ENCODE measurements around the gene MYO7A.

DNA sequence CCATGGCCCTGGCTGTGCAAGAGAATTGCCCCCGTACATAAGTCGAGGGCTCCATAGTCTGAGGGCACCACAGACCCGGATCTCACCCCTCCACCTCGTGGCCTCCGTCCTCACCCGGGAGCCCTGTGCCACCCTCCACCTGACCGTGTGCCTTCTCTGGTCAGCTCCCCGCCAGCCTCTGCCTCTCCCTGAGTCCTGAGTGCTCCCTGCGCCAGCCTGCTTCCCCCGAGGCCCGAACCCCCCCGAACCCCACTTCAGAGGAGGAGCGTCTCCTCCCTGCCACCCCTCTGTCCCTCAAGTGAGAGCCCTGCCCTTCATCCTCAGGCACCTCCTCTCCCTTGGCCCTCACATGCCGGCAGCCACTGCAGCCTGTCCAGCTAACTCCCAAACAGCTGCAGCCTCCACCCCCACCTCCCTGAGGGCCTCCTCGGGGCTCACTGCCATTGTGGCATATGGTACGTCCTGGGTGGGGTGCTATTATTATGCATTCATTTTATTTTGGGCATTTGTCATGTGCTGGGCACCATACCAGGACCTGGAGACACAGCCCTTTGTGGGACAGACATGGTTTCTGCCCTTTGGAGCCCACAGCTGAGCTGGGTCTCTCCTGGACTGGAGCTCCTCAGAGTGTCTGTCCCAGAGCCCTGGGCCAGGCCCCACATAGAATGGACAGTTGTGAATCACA, 67.2 kb downstream of the MYO7A start:
- TF ChIP-seq EZH2 (IDR thresholded peaks at IDR 0.05; ENCODE audit: low read depth, low read length, severe bottlenecking) (no peak), CBX8 (IDR thresholded peaks at IDR 0.05; ENCODE audit: borderline replicate concordance, low read depth, low read length) (no peak)
- TF ChIP-seq, protein P1, sequence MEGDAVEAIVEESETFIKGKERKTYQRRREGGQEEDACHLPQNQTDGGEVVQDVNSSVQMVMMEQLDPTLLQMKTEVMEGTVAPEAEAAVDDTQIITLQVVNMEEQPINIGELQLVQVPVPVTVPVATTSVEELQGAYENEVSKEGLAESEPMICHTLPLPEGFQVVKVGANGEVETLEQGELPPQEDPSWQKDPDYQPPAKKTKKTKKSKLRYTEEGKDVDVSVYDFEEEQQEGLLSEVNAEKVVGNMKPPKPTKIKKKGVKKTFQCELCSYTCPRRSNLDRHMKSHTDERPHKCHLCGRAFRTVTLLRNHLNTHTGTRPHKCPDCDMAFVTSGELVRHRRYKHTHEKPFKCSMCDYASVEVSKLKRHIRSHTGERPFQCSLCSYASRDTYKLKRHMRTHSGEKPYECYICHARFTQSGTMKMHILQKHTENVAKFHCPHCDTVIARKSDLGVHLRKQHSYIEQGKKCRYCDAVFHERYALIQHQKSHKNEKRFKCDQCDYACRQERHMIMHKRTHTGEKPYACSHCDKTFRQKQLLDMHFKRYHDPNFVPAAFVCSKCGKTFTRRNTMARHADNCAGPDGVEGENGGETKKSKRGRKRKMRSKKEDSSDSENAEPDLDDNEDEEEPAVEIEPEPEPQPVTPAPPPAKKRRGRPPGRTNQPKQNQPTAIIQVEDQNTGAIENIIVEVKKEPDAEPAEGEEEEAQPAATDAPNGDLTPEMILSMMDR (IDR thresholded peaks at IDR 0.05; ENCODE audit: control extremely low read depth in 1 of 3, insufficient read depth in 1 of 3, low read depth in 1 of 3, low read length in 3 of 3), result no peak
- TF ChIP-seq, protein P2, sequence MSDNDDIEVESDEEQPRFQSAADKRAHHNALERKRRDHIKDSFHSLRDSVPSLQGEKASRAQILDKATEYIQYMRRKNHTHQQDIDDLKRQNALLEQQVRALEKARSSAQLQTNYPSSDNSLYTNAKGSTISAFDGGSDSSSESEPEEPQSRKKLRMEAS (IDR thresholded peaks at IDR 0.05), result no peak
